ENCODE results near the gene LRRC57. TPM values are rescaled to one million over a fixed set of nuclear protein-coding genes. Genes with fewer than 3 reads are reported as not detected.
A peak's percentile ranks its signal among the peaks of the same experiment; 100 is the strongest.

Gene LRRC57
- total RNA-seq, 4 donors from 2014 or later: 12.1 to 26.6 (median 19.3) TPM

DNA sequence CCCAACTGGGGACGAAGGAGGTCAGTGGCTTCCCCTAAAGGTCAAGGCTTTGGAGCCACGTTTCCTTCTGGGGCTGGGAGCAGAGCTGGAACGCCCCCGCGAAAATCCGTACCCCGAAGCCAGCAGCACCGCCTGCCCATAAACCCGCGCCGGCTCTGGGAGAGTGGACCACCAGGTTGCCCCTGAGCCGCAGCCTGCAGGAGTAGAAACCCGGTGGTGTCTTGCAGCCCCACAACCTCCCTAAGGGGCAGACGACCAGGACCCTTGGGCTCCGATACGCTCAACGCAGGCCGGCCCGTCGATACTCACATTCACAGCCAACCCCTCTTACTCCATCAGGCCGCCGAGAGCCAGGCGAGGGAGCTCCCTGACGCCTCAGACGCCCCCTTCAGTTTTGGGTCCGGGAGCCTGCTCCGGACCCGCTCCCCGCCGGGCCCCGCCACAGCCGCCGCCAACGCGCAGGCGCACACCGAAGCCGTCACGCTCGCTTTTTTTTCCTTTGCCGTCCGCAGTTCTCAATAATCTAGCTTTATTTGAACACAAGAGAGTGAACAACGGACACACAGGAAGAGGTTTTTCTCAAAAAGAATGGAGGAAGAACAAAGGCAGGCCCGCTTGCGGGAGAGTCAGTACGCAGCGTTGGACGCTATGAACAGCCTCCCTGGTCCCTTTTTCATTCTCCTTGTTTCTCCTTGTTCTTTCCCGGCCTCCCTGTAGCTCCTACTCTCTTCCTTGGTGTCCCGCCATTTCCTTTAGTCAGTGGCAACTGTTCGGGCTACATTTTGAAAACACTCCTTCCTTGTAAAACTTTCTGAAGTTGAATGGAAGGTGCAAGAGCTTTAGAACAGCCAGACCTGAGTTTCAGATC, 57.7 kb downstream of the LRRC57 start, which contains the start of gene ZNF106:
TSS of gene ZNF106 (minus strand) at position 471 of the 868 bp plus-strand sequence. CDS start 18,852 bp downstream, outside the sequence.
- TF ChIP-seq CTCF (IDR thresholded peaks at IDR 0.05): no peak
- ATAC-seq (ENCODE audit: low FRiP score) (peak; percentile 62), DNase-seq (ENCODE audit: low spot score) (no peak)

- DNase-seq (ENCODE audit: low spot score) (no peak), ATAC-seq (ENCODE audit: low FRiP score) (no peak)
- TF ChIP-seq CTCF (IDR thresholded peaks at IDR 0.05): no peak
Observed at GRCh38 chr15:42490291-42490670, 58.3 kb downstream of the LRRC57 start.

Other genes starting within 250 kb of the LRRC57 start
- gene CAPN3, start 189.3 kb downstream of the LRRC57 start, total RNA-seq: 10 to 100 TPM in 2 of 4 donors, 1 to 10 TPM in 2; 7.5 to 25.4 (median 10.4) TPM
- gene ZNF106, start 57.7 kb downstream of the LRRC57 start, total RNA-seq: 100 to 1,000 TPM in 1 of 4 donors, 10 to 100 TPM in 3; 85.6 to 105 (median 93.7) TPM
- 10 to 100 TPM; 52.2 to 89.6 (median 81.7) TPM for gene SNAP23, start 53.2 kb downstream of the LRRC57 start, total RNA-seq
- gene HAUS2, start within 50 bp of the LRRC57 start, total RNA-seq: 10 to 100 TPM; 24.6 to 41.9 (median 28.6) TPM
- 10 to 100 TPM; 16.5 to 77.1 (median 20.7) TPM for gene STARD9, start 26.8 kb upstream of the LRRC57 start, total RNA-seq
- 10 to 100 TPM in 1 of 4 donors, 1 to 10 TPM in 3; 5.4 to 15.1 (median 7.5) TPM for gene CDAN1, start 188.3 kb upstream of the LRRC57 start, total RNA-seq

All from omental fat pad (tissue), 4 donors.